GM12878 (cell line): ENCODE results near the gene PC. TPM values are rescaled to one million over a fixed set of nuclear protein-coding genes. Genes with fewer than 3 reads are reported as not detected.

ENCODE experiments used
- ATAC-seq: fragments of 200-7000 bp; cut with Tn5 transposase; 3 replicates; pipeline ENCODE4 v1.9.1; 2020; ENCODE audit warnings: mild to moderate bottlenecking, moderate library complexity
- BruUV-seq: library from RNA; stranded (reverse); fragments of 400-500 nt; replicated peaks from 2 replicates; lab custom pipeline; 2021; lab: Mats Ljungman, UMichigan
- CTCF ChIA-PET: fragments of 300-600 bp; sonication (Branson Sonifier 250); formaldehyde crosslinking; extraction: SDS; loops from one replicate; lab custom pipeline; 2021; ENCODE audit warnings: inconsistent platforms; lab: Yijun Ruan, JAX
- POLR2A ChIA-PET: fragments of 350-600 bp; formaldehyde crosslinking; extraction: SDS; loops from one replicate; lab custom pipeline; 2021; ENCODE audit warnings: inconsistent platforms; lab: Charles Lee
- RAD21 ChIA-PET: fragments of 300-600 bp; sonication (Branson Sonifier 250); formaldehyde crosslinking; loops from one replicate; lab custom pipeline; 2023; ENCODE audit warnings: antibody characterized with exemption; ENCODE audit not compliant: unreplicated experiment; lab: Charles Lee
- SMC1A ChIA-PET: fragments of 300-600 bp; sonication (Branson Sonifier 250); formaldehyde crosslinking; loops from one replicate; lab custom pipeline; 2023; ENCODE audit not compliant: unreplicated experiment, uncharacterized antibody; lab: Charles Lee
- DNase-seq: peaks from one replicate; pipeline ENCODE4 v3.0.0-alpha.2; 2011; ENCODE audit warnings: low read depth, low spot score
- FAIRE-seq: peaks from 3 replicates; lab custom pipeline; 2011; peaks lifted over from hg19 to GRCh38; lab: Jason Lieb, UNC
- H2AFZ ChIP-seq: 2 replicates; pipeline ENCODE4 v1.6.0; 2011; ENCODE audit warnings: low read depth, low read length, control low read depth; ENCODE audit not compliant: control insufficient read depth
- H3K27ac ChIP-seq: 2 replicates; pipeline ENCODE4 v1.5.1; 2011; ENCODE audit warnings: control low read depth; ENCODE audit not compliant: control insufficient read depth, insufficient read depth
- H3K27me3 ChIP-seq, 2 experiments: replicated peaks in 1 of 2; 2 replicates each; pipeline versions ENCODE4 v1.6.0 to v1.6.1; 2011; ENCODE audit warnings: low read length in 1 of 2; ENCODE audit not compliant: control insufficient read depth in 2 of 2, insufficient read depth in 2 of 2
- H3K36me3 ChIP-seq, 2 experiments: 2 replicates each; pipeline ENCODE4 v1.5.1; 2011; ENCODE audit warnings: low read length in 1 of 2; ENCODE audit not compliant: control insufficient read depth in 2 of 2, insufficient read depth in 2 of 2
- H3K4me1 ChIP-seq: 2 replicates; pipeline ENCODE4 v1.6.1; 2011; ENCODE audit warnings: mild to moderate bottlenecking, low read length, moderate library complexity, mixed read lengths; ENCODE audit not compliant: control insufficient read depth, insufficient read depth
- H3K4me2 ChIP-seq: 2 replicates; pipeline ENCODE4 v1.6.0; 2011; ENCODE audit warnings: control low read depth; ENCODE audit not compliant: control insufficient read depth, insufficient read depth
- H3K4me3 ChIP-seq: fragments of 200-600 bp; sonication (generic); 2 replicates; pipeline ENCODE4 v1.5.1; 2016
- H3K79me2 ChIP-seq: 2 replicates; pipeline ENCODE4 v1.6.0; 2011; ENCODE audit warnings: low read length; ENCODE audit not compliant: control insufficient read depth, insufficient read depth
- H3K9ac ChIP-seq: 2 replicates; pipeline ENCODE4 v1.8.0; 2011; ENCODE audit warnings: low read length, control low read depth, mixed read lengths; ENCODE audit not compliant: control insufficient read depth, insufficient read depth
- H3K9me3 ChIP-seq: replicated peaks from 3 replicates; pipeline ENCODE4 v1.5.1; 2011; ENCODE audit warnings: mild to moderate bottlenecking, low read length; ENCODE audit not compliant: control insufficient read depth, insufficient read depth
- H4K20me1 ChIP-seq: 2 replicates; pipeline ENCODE4 v1.6.0; 2011; ENCODE audit not compliant: control insufficient read depth, insufficient read depth
- CHD1 ChIP-seq: IDR thresholded peaks from 2 replicates; pipeline ENCODE4 v1.6.1; 2012; ENCODE audit warnings: low read depth, low read length, improper control_type of control experiment
- HDAC6 ChIP-seq: fragments of 200-600 bp; sonication (generic); IDR thresholded peaks from one replicate; pipeline ENCODE4 v1.8.0; 2017; ENCODE audit warnings: antibody characterized with exemption; ENCODE audit not compliant: unreplicated experiment
- KAT2A ChIP-seq: conservative IDR thresholded peaks from 2 replicates; pipeline ENCODE4 v1.6.1; 2011; ENCODE audit warnings: low read depth, low read length; ENCODE audit not compliant: control insufficient read depth
- LARP7 ChIP-seq: fragments of 450-650 bp; IDR thresholded peaks from 2 replicates; pipeline ENCODE4 v1.6.1; 2017; ENCODE audit warnings: mild to moderate bottlenecking
- NFYA ChIP-seq: IDR thresholded peaks from 2 replicates; pipeline ENCODE4 v1.6.1; 2011; ENCODE audit warnings: low read depth, mild to moderate bottlenecking, low read length, improper control_type of control experiment, borderline replicate concordance
- SUPT20H ChIP-seq: IDR thresholded peaks from 2 replicates; pipeline ENCODE4 v1.6.1; 2011; ENCODE audit warnings: low read depth, mild to moderate bottlenecking, low read length, moderate library complexity, borderline replicate concordance; ENCODE audit not compliant: control insufficient read depth
- SUZ12 ChIP-seq: fragments of 200-600 bp; sonication (generic); IDR thresholded peaks from one replicate; pipeline ENCODE4 v1.6.1; 2018; ENCODE audit warnings: antibody characterized with exemption, mild to moderate bottlenecking; ENCODE audit not compliant: unreplicated experiment
- TCF12 ChIP-seq: IDR thresholded peaks from 2 replicates; pipeline ENCODE4 v1.6.1; 2011; ENCODE audit warnings: low read depth, mild to moderate bottlenecking, low read length
- ZBTB33 ChIP-seq: fragments of 450-650 bp; IDR thresholded peaks from 2 replicates; pipeline ENCODE4 v1.6.1; 2017; ENCODE audit warnings: mild to moderate bottlenecking
- ZNF24 ChIP-seq: fragments of 450-650 bp; IDR thresholded peaks from 2 replicates; pipeline ENCODE4 v1.6.1; 2017; ENCODE audit warnings: antibody characterized with exemption, mild to moderate bottlenecking
- WGBS: methylation state at CpG from one replicate; pipeline ENCODE4 v1.1.6; 2016; ENCODE audit warnings: low lambda C conversion rate; ENCODE audit not compliant: insufficient replicate concordance, insufficient coverage; ENCODE audit errors: missing lambda C conversion rate; 5-methylcytosine and 5-hydroxymethylcytosine counted together
- in situ Hi-C: fragments of 300-500 bp; cut with MboI; formaldehyde crosslinking; loops from 9 replicates; pipeline ENCODE4 v1.14.3; 2018; ENCODE audit warnings: mixed read lengths
- intact Hi-C: fragments of 100-400 bp; cut with micrococcal nuclease; formaldehyde crosslinking; loops from one replicate; pipeline ENCODE4 v1.14.2; 2022; ENCODE audit not compliant: unreplicated experiment
- polyA plus RNA-seq, 11 experiments: library from polyadenylated mRNA; depleted of rRNA in 4 of 11; unstranded in 6 of 11; stranded (reverse) in 5 of 11; fragments of >200 nt; fragmentation: Nextera tagmentation in 4 of 11; fragmentation: Illumina TruSeq in 1 of 11; extraction: Ambion mirVana in 4 of 11; extraction: Trizol in 1 of 11; gene quantifications; 1 replicate in 1 of 11; 2 replicates in 10 of 11; pipeline versions ENCODE4 v1.2.1 to v1.2.3, GENCODE V29; 2011 to 2016; ENCODE audit warnings: inconsistent platforms in 2 of 11, missing spikeins in 2 of 11, low read depth in 1 of 11
- total RNA-seq, 4 experiments: library from RNA; depleted of rRNA in 3 of 4; stranded (reverse); fragments of >200 nt in 3 of 4; fragmentation: Illumina TruSeq in 1 of 4; extraction: Trizol in 1 of 4; gene quantifications; 2 replicates each; pipeline versions ENCODE4 v1.2.1 to v1.2.3, GENCODE V29; 2013 to 2021
- TF ChIP-seq, protein P1 (sequence below): IDR thresholded peaks from 2 replicates; pipeline ENCODE4 v1.6.1; 2012; ENCODE audit warnings: low read depth, low read length, improper control_type of control experiment
- TF ChIP-seq, protein P2 (sequence below): IDR thresholded peaks from 2 replicates; pipeline ENCODE4 v1.6.1; 2012; ENCODE audit warnings: improper control_type of control experiment, low read depth, low read length; ENCODE audit not compliant: insufficient replicate concordance
- TF ChIP-seq, protein P3 (sequence below): IDR thresholded peaks from 2 replicates; pipeline ENCODE4 v1.6.1; 2011; ENCODE audit warnings: mild to moderate bottlenecking, low read depth, low read length, moderate library complexity; ENCODE audit not compliant: insufficient replicate concordance

Gene PC
- total and polyA plus RNA-seq, 10 of the 15 experiments (the other 5 are each of a cell fraction or from before 2014, with no cell fraction given), result 0.22 to 10.3 (median 4.5) TPM

DNA sequence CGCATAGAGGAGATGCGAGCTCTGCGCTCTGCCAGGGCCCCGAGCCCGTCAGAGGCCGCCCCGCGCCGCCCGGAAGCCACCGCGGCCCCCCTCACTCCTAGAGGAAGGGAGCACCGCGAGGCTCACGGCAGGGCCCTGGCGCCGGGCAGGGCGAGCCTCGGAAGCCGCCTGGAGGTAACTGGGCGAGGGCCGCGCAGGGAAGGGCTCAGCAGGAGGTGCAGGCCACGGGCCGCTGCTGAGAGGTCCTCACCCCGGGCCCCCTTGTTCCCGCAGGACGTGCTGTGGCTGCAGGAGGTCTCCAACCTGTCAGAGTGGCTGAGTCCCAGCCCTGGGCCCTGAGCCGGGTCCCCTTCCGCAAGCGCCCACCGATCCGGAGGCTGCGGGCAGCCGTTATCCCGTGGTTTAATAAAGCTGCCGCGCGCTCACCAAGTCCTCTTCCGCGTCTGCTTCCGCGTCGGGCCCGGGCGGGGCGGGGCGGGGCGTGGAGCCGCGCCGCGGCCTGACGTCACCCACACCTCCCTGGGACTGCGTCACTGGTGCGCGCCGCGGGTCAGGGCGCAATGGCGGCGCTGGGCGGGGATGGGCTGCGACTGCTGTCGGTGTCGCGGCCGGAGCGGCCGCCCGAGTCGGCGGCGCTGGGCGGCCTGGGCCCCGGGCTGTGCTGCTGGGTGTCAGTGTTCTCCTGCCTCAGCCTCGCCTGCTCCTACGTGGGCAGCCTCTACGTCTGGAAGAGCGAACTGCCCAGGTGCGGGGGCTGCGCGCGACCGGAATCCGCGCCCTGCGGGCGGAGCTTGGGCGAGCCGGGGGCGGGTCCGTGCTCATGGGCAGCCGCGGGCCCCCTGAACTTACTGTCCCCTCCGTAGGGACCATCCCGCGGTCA, 115.0 kb downstream of the PC start, which contains the start of gene RCE1:
TSS of gene RCE1 (plus strand) at position 546 of the 880 bp plus-strand sequence. CDS start at position 561, 15 bp downstream.
- Histone ChIP-seq H3K27ac (peak within 1 kb of the TSS; percentile 99), H3K4me3 (peak within 1 kb of the TSS; percentile 95), H3K4me2 (peak within 1 kb of the TSS; percentile 84), H3K36me3 (peaks cover 4 to 12% of the 10 kb centered on the region in 2 experiments; a peak in 2 of 4 replicates), H3K4me1 (peaks cover 16% of the 10 kb centered on the region), H3K79me2 (peaks cover 37% of the 10 kb centered on the region), H2AFZ (peak within 1 kb of the TSS; percentile 94), H4K20me1 (no peaks in the 10 kb centered on the region), H3K9ac (peak within 1 kb of the TSS; percentile 99), H3K9me3 (no peaks in the 10 kb centered on the region), H3K27me3 (no peaks in the 10 kb centered on the region)
- CTCF ChIA-PET, result interaction anchor here (0.7 to 3.3 kb wide), 7 partner anchors 9 to 264 kb away, joined by 3 to 11 read pairs (median 5); partner anchors contain the start of gene RBM4B
- BruUV-seq, result no TSS peak
- SMC1A ChIA-PET, result interaction anchor here (0.8 to 3.7 kb wide), 4 partner anchors 12 to 404 kb away, joined by 3 to 14 read pairs (median 4); no protein-coding TSS in a partner anchor
- intact Hi-C loops, result no loop called here
- WGBS, result under 1% methylated on average over 66 of the region's 98 CpGs
- peak; percentile 49 for FAIRE-seq
- in situ Hi-C loops, result no loop called here
- POLR2A ChIA-PET, result interaction anchor here (0.6 to 5.5 kb wide), 9 partner anchors 9 to 397 kb away, joined by 3 to 49 read pairs (median 4); partner anchors contain the start of genes PELI3, RBM4 and RBM4B
- peak; percentile 90 for ATAC-seq
- peak; percentile 37 for DNase-seq
- RAD21 ChIA-PET, result interaction anchor here (2.1 to 2.9 kb wide), 3 partner anchors 9 to 148 kb away, joined by 10 read pairs; no protein-coding TSS in a partner anchor
- TF ChIP-seq, protein P1, sequence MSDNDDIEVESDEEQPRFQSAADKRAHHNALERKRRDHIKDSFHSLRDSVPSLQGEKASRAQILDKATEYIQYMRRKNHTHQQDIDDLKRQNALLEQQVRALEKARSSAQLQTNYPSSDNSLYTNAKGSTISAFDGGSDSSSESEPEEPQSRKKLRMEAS, result no peak
- TF ChIP-seq TCF12, result peak; percentile 54; the same call in 1 of the 2 replicates
- TF ChIP-seq SUZ12, result no peak
- TF ChIP-seq ZBTB33, result peak; percentile 28; the same call in 1 of the 2 replicates
- TF ChIP-seq, protein P2, sequence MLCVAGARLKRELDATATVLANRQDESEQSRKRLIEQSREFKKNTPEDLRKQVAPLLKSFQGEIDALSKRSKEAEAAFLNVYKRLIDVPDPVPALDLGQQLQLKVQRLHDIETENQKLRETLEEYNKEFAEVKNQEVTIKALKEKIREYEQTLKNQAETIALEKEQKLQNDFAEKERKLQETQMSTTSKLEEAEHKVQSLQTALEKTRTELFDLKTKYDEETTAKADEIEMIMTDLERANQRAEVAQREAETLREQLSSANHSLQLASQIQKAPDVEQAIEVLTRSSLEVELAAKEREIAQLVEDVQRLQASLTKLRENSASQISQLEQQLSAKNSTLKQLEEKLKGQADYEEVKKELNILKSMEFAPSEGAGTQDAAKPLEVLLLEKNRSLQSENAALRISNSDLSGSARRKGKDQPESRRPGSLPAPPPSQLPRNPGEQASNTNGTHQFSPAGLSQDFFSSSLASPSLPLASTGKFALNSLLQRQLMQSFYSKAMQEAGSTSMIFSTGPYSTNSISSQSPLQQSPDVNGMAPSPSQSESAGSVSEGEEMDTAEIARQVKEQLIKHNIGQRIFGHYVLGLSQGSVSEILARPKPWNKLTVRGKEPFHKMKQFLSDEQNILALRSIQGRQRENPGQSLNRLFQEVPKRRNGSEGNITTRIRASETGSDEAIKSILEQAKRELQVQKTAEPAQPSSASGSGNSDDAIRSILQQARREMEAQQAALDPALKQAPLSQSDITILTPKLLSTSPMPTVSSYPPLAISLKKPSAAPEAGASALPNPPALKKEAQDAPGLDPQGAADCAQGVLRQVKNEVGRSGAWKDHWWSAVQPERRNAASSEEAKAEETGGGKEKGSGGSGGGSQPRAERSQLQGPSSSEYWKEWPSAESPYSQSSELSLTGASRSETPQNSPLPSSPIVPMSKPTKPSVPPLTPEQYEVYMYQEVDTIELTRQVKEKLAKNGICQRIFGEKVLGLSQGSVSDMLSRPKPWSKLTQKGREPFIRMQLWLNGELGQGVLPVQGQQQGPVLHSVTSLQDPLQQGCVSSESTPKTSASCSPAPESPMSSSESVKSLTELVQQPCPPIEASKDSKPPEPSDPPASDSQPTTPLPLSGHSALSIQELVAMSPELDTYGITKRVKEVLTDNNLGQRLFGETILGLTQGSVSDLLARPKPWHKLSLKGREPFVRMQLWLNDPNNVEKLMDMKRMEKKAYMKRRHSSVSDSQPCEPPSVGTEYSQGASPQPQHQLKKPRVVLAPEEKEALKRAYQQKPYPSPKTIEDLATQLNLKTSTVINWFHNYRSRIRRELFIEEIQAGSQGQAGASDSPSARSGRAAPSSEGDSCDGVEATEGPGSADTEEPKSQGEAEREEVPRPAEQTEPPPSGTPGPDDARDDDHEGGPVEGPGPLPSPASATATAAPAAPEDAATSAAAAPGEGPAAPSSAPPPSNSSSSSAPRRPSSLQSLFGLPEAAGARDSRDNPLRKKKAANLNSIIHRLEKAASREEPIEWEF, result no peak
- TF ChIP-seq HDAC6, result no peak
- TF ChIP-seq SUPT20H, result no peak
- TF ChIP-seq NFYA, result no peak
- TF ChIP-seq, protein P3, sequence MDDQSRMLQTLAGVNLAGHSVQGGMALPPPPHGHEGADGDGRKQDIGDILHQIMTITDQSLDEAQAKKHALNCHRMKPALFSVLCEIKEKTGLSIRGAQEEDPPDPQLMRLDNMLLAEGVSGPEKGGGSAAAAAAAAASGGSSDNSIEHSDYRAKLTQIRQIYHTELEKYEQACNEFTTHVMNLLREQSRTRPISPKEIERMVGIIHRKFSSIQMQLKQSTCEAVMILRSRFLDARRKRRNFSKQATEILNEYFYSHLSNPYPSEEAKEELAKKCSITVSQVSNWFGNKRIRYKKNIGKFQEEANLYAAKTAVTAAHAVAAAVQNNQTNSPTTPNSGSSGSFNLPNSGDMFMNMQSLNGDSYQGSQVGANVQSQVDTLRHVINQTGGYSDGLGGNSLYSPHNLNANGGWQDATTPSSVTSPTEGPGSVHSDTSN, result no peak
- TF ChIP-seq CHD1, result no peak
- TF ChIP-seq KAT2A, result no peak
- TF ChIP-seq ZNF24, result peak; percentile 58; the same call in 1 of the 2 replicates
- TF ChIP-seq LARP7, result peak; percentile 91
